Panc1 (cell line): ENCODE results near the gene TWNK. TPM values are rescaled to one million over a fixed set of nuclear protein-coding genes. Genes with fewer than 3 reads are reported as not detected.
A peak's percentile ranks its signal among the peaks of the same experiment; 100 is the strongest.

Experiments used
- ATAC-seq: fragments of 200-7000 bp; cut with Tn5 transposase; 2 replicates; pipeline ENCODE4 v1.9.1; 2020; ENCODE audit warnings: mild to moderate bottlenecking, moderate library complexity
- BruUV-seq: library from RNA; stranded (reverse); fragments of 400-500 nt; replicated peaks from 2 replicates; lab custom pipeline; 2021; lab: Mats Ljungman, UMichigan
- CTCF ChIA-PET: fragments of 300-600 bp; sonication (Branson Sonifier 250); formaldehyde crosslinking; loops from one replicate; lab custom pipeline; 2022; ENCODE audit warnings: antibody characterized with exemption; lab: Charles Lee
- POLR2A ChIA-PET: fragments of 300-600 bp; sonication (Branson Sonifier 250); formaldehyde crosslinking; loops from one replicate; lab custom pipeline; 2022; ENCODE audit warnings: antibody characterized with exemption; lab: Charles Lee
- DNase-seq: peaks from one replicate; pipeline ENCODE4 v3.0.0-alpha.2; 2010; ENCODE audit warnings: low read depth, low spot score
- H3K27ac ChIP-seq: 2 replicates; pipeline ENCODE4 v1.5.1; 2011; ENCODE audit warnings: mild to moderate bottlenecking, low read length, inconsistent platforms
- H3K27me3 ChIP-seq: fragments of 200-500 bp; sonication (Bioruptor generic); 2 replicates; pipeline ENCODE4 v1.6.0; 2014; ENCODE audit warnings: low read length, inconsistent platforms; ENCODE audit not compliant: control insufficient read depth, insufficient read depth
- H3K36me3 ChIP-seq: fragments of 200-500 bp; sonication (Bioruptor generic); 2 replicates; pipeline ENCODE4 v1.5.1; 2014; ENCODE audit warnings: inconsistent platforms, mild to moderate bottlenecking, low read length, moderate library complexity; ENCODE audit not compliant: control insufficient read depth, insufficient read depth
- H3K4me1 ChIP-seq: 2 replicates; pipeline ENCODE4 v1.5.1; 2011; ENCODE audit warnings: inconsistent platforms, mild to moderate bottlenecking, low read length, moderate library complexity; ENCODE audit not compliant: control insufficient read depth, insufficient read depth
- H3K4me3 ChIP-seq, 2 experiments: 2 replicates each; pipeline ENCODE4 v1.5.1; 2011 to 2012; ENCODE audit warnings: low read depth in 2 of 2, low read length in 2 of 2, mild to moderate bottlenecking in 2 of 2, inconsistent platforms in 1 of 2, moderate library complexity in 1 of 2
- H3K9me3 ChIP-seq: fragments of 200-500 bp; sonication (Bioruptor generic); 2 replicates; pipeline ENCODE4 v1.5.1; 2014; ENCODE audit warnings: low read depth, mild to moderate bottlenecking, inconsistent platforms, low read length, moderate library complexity; ENCODE audit not compliant: control insufficient read depth, insufficient read depth
- CTCF ChIP-seq: fragments of 450-650 bp; IDR thresholded peaks from 2 replicates; pipeline ENCODE4 v1.5.1; 2017; ENCODE audit warnings: mild to moderate bottlenecking
- POLR2AphosphoS5 ChIP-seq: IDR thresholded peaks from 2 replicates; pipeline ENCODE4 v1.6.1; 2012; ENCODE audit warnings: mild to moderate bottlenecking, low read depth, low read length, moderate library complexity
- REST ChIP-seq, 2 experiments: IDR thresholded peaks; 2 replicates each; pipeline ENCODE4 v1.6.1; 2011 to 2012; ENCODE audit warnings: low read depth in 2 of 2, control low read depth in 1 of 2, low read length in 1 of 2, mild to moderate bottlenecking in 1 of 2, moderate library complexity in 1 of 2; ENCODE audit not compliant: insufficient read depth in 1 of 2
- SIN3A ChIP-seq: IDR thresholded peaks from 2 replicates; pipeline ENCODE4 v1.6.1; 2012; ENCODE audit warnings: low read depth, mild to moderate bottlenecking, low read length, moderate library complexity, borderline replicate concordance; ENCODE audit not compliant: insufficient read depth
- TCF7L2 ChIP-seq: IDR thresholded peaks from 2 replicates; pipeline ENCODE4 v1.6.1; 2011; ENCODE audit warnings: mild to moderate bottlenecking, low read depth, low read length, inconsistent platforms
- in situ Hi-C: cut with HindIII; loops from 2 replicates; pipeline ENCODE4 v1.10.0; 2016; ENCODE audit warnings: low sequenced_read_pairs, low pct_unique_long_range_greater_than_20kb
- intact Hi-C: fragments of 100-400 bp; cut with micrococcal nuclease; formaldehyde crosslinking; loops from one replicate; pipeline ENCODE4 v1.10.0; 2022; ENCODE audit not compliant: unreplicated experiment
- total RNA-seq: library from RNA; stranded (reverse); gene quantifications from one replicate; pipeline ENCODE4 v1.2.1, GENCODE V29; 2021; ENCODE audit not compliant: unreplicated experiment

Gene TWNK
- total RNA-seq, 1 experiment from 2014 or later, result 30.5 TPM

- peaks cover 26% of the 10 kb centered on the region for H3K36me3 ChIP-seq
- no peak for DNase-seq
- no peak; the same call in 1 of the 2 replicates for ATAC-seq
- H3K4me1 ChIP-seq, result peaks cover 30% of the 10 kb centered on the region
- intact Hi-C loops, result no loop called here
- peak overlapping the region; percentile 84 to 98 for H3K4me3 ChIP-seq
- CTCF ChIA-PET, result no interaction called here
- no peaks in the 10 kb centered on the region for H3K27me3 ChIP-seq
- in situ Hi-C loops, result no loop called here
- POLR2A ChIA-PET, result no interaction called here
- TSS peak; percentile 91 for BruUV-seq
- H3K9me3 ChIP-seq, result no peaks in the 10 kb centered on the region
- peak overlapping the region; percentile 95 for H3K27ac ChIP-seq
- no peak for TF ChIP-seq TCF7L2
- TF ChIP-seq REST (IDR thresholded peaks at IDR 0.05; ENCODE audit: insufficient read depth in 1 of 2, low read depth in 2 of 2, low read length in 1 of 2), result no peak
- no peak for TF ChIP-seq POLR2AphosphoS5
- no peak for TF ChIP-seq SIN3A
- TF ChIP-seq CTCF, result no peak
These were observed 756 bp upstream of the TWNK start for GRCh38 chr10:100986623-100986951.

GRCh38 chr10:100987685-100988049 is 324 bp downstream of the TWNK start:
- H3K36me3 ChIP-seq, result peaks cover 26% of the 10 kb centered on the region
- peak overlapping the region; percentile 95 for H3K27ac ChIP-seq
- ChIA-PET CTCF (no interaction called here), POLR2A (no interaction called here)
- peak overlapping the region; percentile 84 to 98 for H3K4me3 ChIP-seq
- TF ChIP-seq TCF7L2, result no peak
- no peak for TF ChIP-seq SIN3A
- in situ Hi-C loops, result no loop called here
- BruUV-seq, result no TSS peak
- ATAC-seq, result peak; percentile 33
- DNase-seq, result no peak
- intact Hi-C loops, result no loop called here
- peaks cover 30% of the 10 kb centered on the region for H3K4me1 ChIP-seq
- no peaks in the 10 kb centered on the region for H3K9me3 ChIP-seq
- H3K27me3 ChIP-seq, result no peaks in the 10 kb centered on the region

- H3K27ac ChIP-seq, result peak overlapping the region; percentile 95
- intact Hi-C loops (no loop called here), in situ Hi-C loops (no loop called here)
- TF ChIP-seq POLR2AphosphoS5, result no peak
- TF ChIP-seq REST (IDR thresholded peaks at IDR 0.05; ENCODE audit: insufficient read depth in 1 of 2, low read depth in 2 of 2, low read length in 1 of 2), result no peak
- no peak for TF ChIP-seq CTCF
- TF ChIP-seq TCF7L2, result no peak
- no peak for TF ChIP-seq SIN3A
- no peak for ATAC-seq
- no peaks in the 10 kb centered on the region for H3K27me3 ChIP-seq
- H3K4me3 ChIP-seq, result peak overlapping the region; percentile 84 to 98
- BruUV-seq, result no TSS peak
- peaks cover 26% of the 10 kb centered on the region for H3K36me3 ChIP-seq
- no peaks in the 10 kb centered on the region for H3K9me3 ChIP-seq
- ChIA-PET CTCF (interaction anchor here (1.4 kb wide), 1 partner anchor 26 kb away, joined by 4 read pairs; no protein-coding TSS in a partner anchor), POLR2A (no interaction called here)
- peaks cover 30% of the 10 kb centered on the region for H3K4me1 ChIP-seq
- DNase-seq, result no peak
These were observed 823 bp downstream of the TWNK start for GRCh38 chr10:100988166-100988565.
